Left colon (tissue), 2 donors: Measurements from ENCODE around the gene YJEFN3. TPM values are rescaled to one million over a fixed set of nuclear protein-coding genes. Genes with fewer than 3 reads are reported as not detected.

Source experiments
- ATAC-seq: fragments of 200-7000 bp; cut with Tn5 transposase; one replicate; pipeline ENCODE4 v1.9.1; 2020; ENCODE audit warnings: mild to moderate bottlenecking, moderate library complexity
- DNase-seq, 2 donors: peaks; one replicate each; pipeline ENCODE4 v3.0.0-alpha.2; 2020
- intact Hi-C, 2 donors: fragments of 100-400 bp; cut with DNase I in 1 of 2; cut with micrococcal nuclease in 1 of 2; formaldehyde crosslinking; loops; one replicate each; pipeline versions ENCODE4 v1.11.2 to v1.14.0; 2022; cut with DNase I, micrococcal nuclease
- total RNA-seq, 2 donors: library from RNA; stranded (reverse); fragmentation: NEBNext Ultra II Directional; extraction: Animal tissue kit (Norgen Biotek cat#: 25700); gene quantifications; one replicate each; pipeline ENCODE4 v1.2.1, GENCODE V29; 2021
- donor health status: DM: no; HTN: no; CAD: no.
- donor health status: DM: yes; HTN: yes; CAD: no.

The YJEFN3 gene
- total RNA-seq, 2 donors from 2014 or later, result 4.6 to 4.9 TPM

GRCh38 chr19:19562665-19563347, 34.1 kb downstream of the YJEFN3 start:
- ATAC-seq (peak; percentile 49), DNase-seq (no peak)
- intact Hi-C loops, result no loop called here

- no peak for ATAC-seq
Measured at GRCh38 chr19:19563348-19563848, 34.7 kb downstream of the YJEFN3 start.

DNA sequence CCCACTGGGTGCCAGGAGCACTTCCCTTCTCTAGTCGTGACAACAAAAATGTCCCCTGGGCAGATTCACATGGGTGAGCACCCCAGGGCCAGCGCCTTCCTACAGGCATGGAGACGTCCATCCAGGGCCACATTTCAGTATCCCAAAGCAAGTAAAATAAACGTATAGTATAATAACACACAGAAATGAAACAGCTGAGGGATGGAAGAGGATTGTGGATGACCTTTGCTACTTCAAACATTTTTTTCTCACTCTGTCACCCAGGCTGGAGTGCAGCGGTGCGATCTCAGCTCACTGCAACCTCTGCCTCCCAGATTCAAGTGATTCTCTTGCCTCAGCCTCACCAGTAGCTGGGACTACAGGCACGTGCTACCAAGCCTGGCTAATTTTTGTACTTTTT, 37.6 kb downstream of the YJEFN3 start:
- DNase-seq (no peak), ATAC-seq (no peak)
- intact Hi-C loops, result no loop called here

More at GRCh38 chr19:19563348-19563848, 34.7 kb downstream of the YJEFN3 start:
- DNase-seq, result no peak
- intact Hi-C loops, result no loop called here

GRCh38 chr19:19567391-19567790, 38.7 kb downstream of the YJEFN3 start:
- intact Hi-C loops, result no loop called here
- DNase-seq (no peak), ATAC-seq (no peak)

DNA sequence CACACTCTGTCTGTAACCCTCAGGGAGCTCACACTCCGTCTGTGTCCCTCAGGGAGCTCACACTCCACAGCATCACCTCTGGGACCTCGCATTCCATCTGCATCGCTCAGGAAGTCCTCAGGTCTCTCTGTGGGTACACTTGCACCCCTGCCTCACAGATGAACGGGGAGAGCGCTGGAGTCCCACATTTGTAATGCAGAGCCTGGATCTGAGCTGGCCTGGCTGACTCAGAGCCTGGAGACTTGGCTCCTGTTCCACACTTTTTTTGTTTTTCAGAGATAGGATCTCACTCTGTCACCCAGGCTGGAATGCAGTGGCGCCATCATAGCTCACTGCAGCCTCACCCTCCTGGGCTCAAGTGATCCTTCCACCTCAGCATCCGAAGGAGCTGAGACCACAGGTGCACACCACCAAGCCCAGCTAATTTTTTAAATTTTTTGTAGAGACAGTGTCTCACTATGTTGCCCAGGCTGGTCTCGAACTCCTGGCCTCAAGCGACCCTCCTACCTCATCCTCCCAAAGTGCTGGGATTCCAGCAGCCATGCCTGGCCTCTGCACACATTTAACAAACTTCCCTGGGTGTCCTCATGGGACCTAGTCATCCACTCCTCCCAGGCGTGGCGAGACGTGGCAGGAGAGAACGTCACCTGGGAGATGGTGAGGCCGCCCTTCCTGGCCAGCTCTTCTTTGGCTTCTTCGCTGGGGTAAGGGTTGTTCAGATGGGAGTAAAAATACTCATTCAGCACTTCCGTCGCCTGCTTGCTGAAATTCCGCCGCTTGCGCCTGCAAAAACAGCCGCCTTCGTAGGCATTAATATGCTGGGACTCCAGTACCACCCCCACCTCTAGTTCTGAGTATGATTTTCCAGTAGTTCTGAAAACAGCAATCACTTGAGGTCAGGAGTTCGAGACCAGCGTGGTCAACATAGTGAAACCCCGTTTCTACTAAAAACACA, 40.4 kb downstream of the YJEFN3 start:
- ATAC-seq, result no peak
- no peak for DNase-seq
- intact Hi-C loops, result no loop called here

GRCh38 chr19:19570571-19570970, 41.9 kb downstream of the YJEFN3 start:
- ATAC-seq (no peak), DNase-seq (no peak)
- intact Hi-C loops, result no loop called here

GRCh38 chr19:19571071-19571786, 42.5 kb downstream of the YJEFN3 start:
- intact Hi-C loops, result no loop called here
- ATAC-seq, result no peak
- DNase-seq, result no peak

DNA sequence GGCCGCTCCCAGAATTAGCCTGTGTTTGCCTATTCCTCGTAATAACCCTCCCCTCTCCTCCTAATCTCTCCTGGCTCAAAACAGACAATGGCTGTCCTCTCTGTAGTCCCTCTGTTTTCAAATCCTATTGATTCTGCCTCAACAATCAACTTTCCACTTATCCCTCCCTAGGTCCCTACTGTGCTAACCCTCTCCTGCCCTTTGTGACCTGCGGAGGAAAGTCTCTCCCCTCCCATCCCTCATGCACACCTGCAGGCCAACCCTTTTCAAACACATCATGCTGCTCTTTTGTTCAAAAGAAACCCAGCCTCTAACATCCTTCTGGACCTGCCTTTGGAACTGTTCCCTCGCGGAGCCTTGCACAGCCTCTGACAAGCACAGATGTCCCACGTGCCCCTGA, 46.7 kb downstream of the YJEFN3 start:
- DNase-seq (no peak), ATAC-seq (no peak)
- intact Hi-C loops, result no loop called here

- intact Hi-C loops, result no loop called here
- DNase-seq, result no peak
- ATAC-seq, result no peak
Measured at GRCh38 chr19:19578252-19578651, 49.5 kb downstream of the YJEFN3 start.

DNA sequence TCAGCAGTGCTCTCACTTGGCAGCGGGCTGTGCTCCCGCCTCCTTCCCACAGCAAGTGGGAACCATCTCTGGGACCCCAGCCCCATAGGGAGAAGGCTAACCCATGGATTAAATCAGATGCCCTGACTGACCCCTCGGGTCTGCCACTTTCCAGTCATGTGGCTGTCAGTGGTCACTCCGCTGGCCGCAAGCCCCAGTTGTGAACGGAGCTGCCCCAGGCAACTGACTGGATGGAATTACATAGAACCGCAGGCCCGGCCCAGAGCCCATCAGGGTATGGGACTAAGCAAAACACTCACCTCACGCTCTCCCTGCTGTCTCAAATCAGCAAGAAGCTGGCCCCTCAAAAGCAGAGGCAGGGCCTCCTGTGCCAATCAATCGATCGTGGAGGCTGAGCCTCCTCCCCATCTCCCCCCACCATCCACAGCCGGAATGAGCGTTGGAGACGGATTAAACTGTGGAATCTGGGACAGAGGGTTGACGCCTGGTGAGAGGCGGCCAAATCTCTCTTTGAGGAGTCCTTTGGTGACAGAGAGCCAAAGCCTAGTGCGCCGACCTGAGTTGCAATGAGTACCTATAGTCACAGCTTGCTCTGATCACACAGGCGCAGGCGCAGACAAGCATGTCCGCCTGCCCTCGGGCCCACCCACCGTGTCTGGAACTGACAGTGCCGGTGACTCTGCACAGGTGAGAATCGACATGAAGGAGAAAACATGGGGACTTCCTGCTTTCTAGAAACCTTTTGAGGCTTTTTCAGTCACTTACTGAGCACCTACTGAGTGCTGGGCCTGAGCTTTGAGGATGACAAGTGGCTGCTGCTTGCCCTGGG, 51.0 kb downstream of the YJEFN3 start:
- ATAC-seq (no peak), DNase-seq (no peak)
- intact Hi-C loops, result no loop called here

DNA sequence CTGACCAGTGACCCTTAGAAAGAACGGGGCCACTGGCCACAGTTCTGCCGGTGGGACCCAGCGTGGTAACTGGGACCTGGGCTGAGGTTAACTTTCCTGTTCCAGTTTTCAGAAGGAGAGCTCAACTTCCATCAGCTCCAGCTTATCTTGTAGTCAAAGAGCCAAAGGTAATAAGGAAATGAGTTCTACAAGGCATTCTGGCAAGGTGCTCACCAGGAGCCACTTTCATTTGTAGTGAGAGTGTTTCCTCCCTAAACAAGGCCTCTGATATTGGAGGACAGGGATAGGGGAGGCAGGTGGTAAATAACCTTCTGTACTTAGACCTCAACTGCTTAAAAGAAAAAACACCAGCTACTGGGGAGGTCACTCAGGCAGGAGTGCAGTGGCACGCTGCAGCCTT, 51.7 kb downstream of the YJEFN3 start:
- DNase-seq (no peak), ATAC-seq (peak; percentile 94)
- intact Hi-C loops, result no loop called here

GRCh38 chr19:19581391-19581790, 52.7 kb downstream of the YJEFN3 start:
- ATAC-seq (no peak), DNase-seq (no peak)
- intact Hi-C loops, result no loop called here

GRCh38 chr19:19582471-19582870, 53.8 kb downstream of the YJEFN3 start:
- ATAC-seq (no peak), DNase-seq (no peak)
- intact Hi-C loops, result no loop called here

DNA sequence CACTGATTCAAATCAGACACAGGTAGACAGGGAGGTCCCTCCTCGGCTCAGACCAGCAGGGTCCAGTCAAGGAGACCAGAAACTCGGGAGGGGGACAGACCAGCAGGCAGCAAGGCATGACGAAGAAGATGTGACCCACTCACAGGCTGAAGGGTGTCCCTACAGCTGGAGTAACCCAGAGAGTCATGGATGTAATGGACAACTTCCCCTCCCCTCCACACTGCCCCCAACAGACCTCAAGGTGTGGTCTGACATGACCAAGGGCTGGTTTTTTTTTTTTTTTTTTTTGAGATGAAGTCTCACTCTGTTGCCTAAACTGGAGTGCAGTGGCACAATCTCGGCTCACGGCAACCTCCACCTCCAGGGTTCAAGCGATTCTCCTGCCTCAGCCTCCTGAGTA, 55.6 kb downstream of the YJEFN3 start:
- intact Hi-C loops, result no loop called here
- ATAC-seq (no peak), DNase-seq (no peak)

Other genes starting within 250 kb of the YJEFN3 start
- 10 to 100 TPM; 33.5 to 46.2 TPM for gene SUGP1, start 208.4 kb upstream of the YJEFN3 start, total RNA-seq
- gene MAU2, start 208.1 kb upstream of the YJEFN3 start, total RNA-seq, result 10 to 100 TPM; 45.3 to 52.4 TPM
- 100 to 1,000 TPM; 104 to 135 TPM for gene GATAD2A, start 123.2 kb upstream of the YJEFN3 start, total RNA-seq
- 1 to 10 TPM; 1.6 to 2.8 TPM for gene TSSK6, start 13.4 kb upstream of the YJEFN3 start, total RNA-seq
- gene NDUFA13, start 12.7 kb upstream of the YJEFN3 start, total RNA-seq, result 100 to 1,000 TPM; 430 to 489 TPM
- under 1 TPM; 0.09 to 0.11 TPM for gene CILP2, start 9.4 kb downstream of the YJEFN3 start, total RNA-seq
- gene PBX4, start 89.8 kb downstream of the YJEFN3 start, total RNA-seq, result 1 to 10 TPM; 2.5 to 2.9 TPM
- gene LPAR2, start 99.3 kb downstream of the YJEFN3 start, total RNA-seq, result 10 to 100 TPM; 18.4 to 20.9 TPM
- 10 to 100 TPM; 29.5 to 34.4 TPM for gene GMIP, start 114.7 kb downstream of the YJEFN3 start, total RNA-seq
- gene ATP13A1, start 134.8 kb downstream of the YJEFN3 start, total RNA-seq, result 10 to 100 TPM; 57.0 to 65.1 TPM
- 10 to 100 TPM; 11.6 to 13.4 TPM for gene ZNF101, start 139.9 kb downstream of the YJEFN3 start, total RNA-seq
- 1 to 10 TPM; 2.8 to 3.7 TPM for gene ZNF14, start 204.2 kb downstream of the YJEFN3 start, total RNA-seq